DMS53 treated with DMSO at 0.1 percent for 48 hours (cell line): ENCODE measurements around the gene RASEF.

Experiments used
- DNase-seq: peaks from one replicate; lab custom pipeline; 2025; ENCODE audit not compliant: unreplicated experiment; lab: John Stamatoyannopoulos, UW

The RASEF gene

DNA sequence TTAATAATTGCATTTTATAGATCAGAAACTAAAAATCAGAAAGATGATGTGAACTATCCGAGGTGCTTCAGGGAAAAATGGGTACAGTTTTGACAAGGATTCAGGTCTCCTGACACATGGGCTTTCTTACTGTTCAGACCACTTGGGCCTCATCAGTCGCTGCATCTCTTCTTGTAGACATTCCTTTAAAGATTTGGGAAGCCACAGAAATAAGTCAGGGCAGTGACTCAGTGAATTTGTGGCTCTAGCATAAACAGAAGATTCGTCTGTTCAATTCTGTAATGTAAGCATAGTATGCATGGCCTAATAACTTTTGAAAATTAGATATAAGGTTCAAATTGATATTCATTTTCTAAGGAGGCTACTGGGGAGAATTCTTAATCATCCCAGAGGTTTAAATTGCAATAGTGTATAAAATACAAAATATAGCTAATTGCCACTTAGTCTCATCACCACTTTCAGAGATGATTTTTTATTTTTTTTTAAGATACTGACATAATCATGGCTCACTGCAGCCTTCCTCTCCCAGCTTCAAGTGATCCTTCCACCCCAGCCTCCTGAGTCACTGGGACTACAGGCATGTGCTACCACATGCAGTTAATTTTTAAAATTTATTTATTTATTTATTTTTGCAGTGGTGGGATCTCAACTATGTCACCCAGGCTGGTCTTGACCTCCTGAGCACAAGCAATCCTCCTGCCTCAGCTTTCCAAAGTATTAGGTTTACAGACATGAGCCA, 48.9 kb downstream of the RASEF start:
- no peak for DNase-seq

DNA sequence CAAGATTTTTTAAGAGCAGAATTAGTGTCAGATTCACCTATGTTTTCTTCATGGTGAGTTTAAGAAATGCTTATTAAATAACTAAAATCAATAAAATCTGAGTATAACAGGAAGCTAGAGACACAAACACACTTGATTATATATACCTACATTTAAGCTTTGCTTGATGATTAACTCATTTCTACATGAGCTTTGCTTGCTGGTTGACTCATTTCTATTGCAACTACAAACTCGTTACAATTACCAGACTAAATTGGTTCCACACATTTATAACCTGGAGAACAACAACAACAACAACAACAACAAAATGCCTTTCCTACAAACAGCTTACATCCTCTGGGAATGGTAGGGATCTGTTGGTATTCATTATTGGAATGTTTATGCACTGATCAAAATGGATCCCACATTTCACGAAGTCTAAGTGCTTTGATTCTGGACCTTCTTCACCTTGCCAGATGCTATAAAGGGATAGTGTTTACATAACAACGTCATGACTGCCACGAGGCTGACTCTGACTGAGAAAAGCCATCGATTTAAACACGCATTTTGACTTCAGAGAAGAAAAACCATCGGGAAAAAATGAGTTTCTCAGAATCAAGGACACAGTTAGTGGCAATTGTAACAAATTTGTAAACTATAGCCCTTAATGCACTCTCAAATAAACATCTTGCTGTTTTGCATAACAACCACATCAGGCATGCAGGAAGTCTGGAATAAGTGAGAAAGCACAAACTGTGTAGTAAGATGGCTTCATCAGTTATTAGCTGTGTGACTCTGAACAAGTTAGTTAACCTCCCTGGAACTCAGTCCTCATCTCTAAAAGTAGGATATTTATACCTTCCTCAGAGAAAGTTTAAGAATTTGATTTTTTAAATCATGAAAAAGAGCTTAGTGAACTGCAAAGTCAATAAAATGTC, 49.8 kb downstream of the RASEF start:
- DNase-seq, result no peak

DNA sequence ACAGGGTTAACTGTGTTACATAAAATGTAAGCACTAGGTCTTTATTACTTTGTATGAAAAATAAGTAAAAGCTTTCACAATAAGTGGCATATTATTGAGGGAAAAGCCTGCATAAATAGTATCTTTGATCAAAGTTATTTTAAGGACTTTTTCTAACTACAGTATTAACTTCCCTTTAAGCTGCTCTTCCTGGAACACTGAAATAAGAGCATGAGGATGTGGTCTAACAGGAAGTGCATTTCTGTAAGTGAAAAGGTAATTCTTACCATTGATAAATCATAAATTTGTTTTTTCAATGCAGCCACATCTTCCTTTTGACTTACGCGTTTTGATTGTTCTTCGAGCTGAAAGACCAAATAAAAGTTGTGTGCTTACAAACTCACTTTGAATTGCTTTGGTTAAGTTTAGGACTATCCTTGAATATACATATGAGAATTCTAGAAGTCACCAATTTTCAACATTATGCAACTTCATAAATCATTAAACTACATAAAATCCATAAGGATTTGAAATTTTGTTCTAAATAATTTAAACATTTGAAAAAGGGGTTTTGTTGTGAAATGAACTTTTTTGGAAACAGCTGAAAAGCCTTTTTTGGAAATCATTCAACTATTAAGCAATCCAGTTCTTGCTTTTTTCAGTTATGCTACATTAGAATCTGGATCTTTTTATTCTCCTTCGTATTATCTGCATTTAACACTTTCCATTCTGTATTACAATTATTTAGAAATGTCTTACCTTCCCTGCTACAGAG, 50.6 kb downstream of the RASEF start:
- DNase-seq, result no peak

GRCh38 chr9:83011611-83012010, 51.3 kb downstream of the RASEF start:
- DNase-seq, result no peak

DNA sequence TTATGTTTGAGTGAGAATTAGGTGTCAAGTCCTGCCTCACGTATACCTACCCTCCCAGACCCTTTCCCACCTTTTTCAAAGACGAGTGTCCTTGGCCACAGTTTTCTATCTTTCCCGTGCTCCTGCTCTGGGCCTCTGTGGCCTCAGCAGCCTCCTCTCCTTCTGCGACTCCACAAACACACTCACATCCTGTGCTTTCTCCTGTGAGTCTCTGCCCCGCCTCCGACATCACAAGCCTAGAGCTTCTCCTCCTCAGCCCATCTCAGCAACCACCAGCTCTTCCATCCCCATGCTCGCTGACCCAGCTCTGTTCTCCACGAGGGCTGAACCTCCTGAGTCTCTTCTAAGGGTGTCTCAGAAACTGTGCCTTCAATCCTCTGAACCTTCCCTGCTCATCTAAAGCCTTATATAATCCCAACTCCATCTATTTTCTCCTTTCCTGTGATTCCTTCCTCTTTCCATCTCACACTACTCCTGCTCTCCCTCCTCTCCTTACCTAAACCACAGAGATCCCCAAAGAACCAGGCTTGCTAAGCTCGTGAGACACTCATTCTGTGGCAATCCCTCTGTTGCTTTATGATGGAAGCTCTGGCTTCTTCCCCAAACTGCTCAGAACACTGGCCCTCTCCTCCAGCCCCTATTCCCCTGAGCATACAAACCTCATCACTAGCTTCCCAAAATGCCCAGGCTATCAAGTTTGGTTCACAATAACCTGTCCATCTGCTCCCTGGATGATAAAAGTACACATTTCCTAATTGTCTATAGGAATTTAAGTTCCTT, 55.2 kb downstream of the RASEF start:
- no peak for DNase-seq

GRCh38 chr9:83006378-83006777, 56.6 kb downstream of the RASEF start:
- DNase-seq, result no peak

- no peak for DNase-seq
Measured at GRCh38 chr9:83005963-83006362, 57.0 kb downstream of the RASEF start.

- no peak for DNase-seq
Measured at GRCh38 chr9:83005361-83005760, 57.6 kb downstream of the RASEF start.

- no peak for DNase-seq
Measured at GRCh38 chr9:83002329-83002728, 60.6 kb downstream of the RASEF start.

- no peak for DNase-seq
Measured at GRCh38 chr9:83000765-83001164, 62.2 kb downstream of the RASEF start.

DNA sequence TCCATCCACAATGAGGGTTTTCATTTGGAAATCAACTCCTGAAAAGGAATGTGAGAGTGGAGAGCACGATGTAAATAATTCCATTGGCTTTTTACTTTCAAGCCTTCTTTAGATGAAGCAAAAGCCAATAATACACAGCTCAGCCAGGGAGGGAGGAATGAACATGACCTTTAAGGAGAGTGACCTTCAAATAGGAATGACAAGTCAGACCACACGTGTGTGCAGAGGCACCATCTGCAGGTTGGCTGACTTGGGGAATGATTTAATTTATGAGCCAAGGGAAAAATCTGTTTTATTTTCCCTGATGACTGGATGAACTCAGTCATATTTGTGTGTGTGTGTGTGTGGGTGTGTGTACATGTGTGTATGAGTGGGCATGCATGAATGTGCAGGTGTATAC, 64.5 kb downstream of the RASEF start:
- no peak for DNase-seq

DNA sequence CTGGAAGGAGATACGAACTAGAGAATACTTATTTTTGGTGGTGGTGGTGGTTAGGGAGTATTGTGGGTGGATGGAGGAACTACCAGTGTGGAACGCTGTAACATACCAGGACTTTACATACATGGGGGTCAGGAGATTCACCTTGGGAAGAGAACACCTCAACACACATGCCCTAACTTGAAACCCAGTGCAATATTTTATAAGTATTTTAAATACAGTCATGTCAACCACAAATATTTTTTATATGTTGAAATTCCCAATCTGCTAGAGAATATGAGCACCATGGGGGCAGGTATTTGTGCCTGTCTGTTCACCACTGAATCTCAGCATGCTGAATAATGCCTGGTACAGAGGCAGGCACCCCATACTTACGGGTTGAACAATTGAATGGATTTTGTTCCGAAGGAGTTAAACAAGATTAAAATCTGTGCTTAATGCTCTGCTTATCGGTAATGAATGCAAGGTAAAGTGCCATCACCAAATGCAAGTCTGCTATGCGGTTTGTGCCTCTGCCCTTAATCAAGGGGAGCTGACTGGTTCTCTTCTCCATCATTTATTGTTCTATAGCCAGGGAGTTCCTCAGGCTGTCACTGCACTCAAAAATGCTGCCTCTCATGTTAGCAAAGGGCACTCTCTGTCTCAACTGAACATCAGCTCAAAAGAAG, 65.3 kb downstream of the RASEF start:
- no peak for DNase-seq

DNA sequence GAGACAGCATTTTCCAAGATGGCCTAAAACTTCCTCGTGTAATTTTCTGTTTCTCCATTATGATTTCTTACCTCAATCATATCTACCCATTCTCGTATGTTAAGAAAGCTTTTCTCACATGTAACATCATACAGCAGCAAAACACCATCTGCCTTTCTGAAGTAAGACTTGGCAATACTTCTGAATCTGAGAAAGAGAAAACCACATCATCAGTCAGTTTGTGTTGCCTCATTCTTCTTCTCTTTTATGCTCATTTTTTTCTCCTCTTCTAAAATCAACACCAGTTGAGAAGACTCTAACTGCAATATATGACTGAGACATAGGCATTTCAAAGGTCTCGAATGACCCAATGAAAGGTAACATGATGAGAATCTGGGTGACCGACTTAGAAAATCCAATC, 66.0 kb downstream of the RASEF start:
- DNase-seq, result no peak

- DNase-seq, result no peak
Measured at GRCh38 chr9:82993856-82994605, 68.9 kb downstream of the RASEF start.

DNA sequence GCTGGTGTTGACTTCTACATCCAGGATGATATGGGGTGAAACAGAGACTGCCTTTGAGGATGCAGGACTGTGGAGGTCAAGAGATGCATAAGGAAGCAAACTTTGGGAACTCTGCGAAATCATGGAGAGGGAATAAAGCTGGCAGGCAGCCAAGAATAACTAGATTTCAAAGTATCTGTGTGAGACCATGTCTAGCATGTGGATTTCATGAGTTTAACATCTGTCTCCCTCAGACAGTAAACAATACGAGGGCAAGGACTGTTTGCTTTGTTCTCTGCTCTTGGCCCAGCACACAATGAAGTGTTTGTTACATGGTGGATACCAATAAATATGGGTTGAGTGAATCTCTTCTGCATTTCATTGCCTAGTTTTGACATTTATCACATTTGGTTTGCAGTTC, 71.3 kb downstream of the RASEF start:
- peak; percentile 69 for DNase-seq

DNA sequence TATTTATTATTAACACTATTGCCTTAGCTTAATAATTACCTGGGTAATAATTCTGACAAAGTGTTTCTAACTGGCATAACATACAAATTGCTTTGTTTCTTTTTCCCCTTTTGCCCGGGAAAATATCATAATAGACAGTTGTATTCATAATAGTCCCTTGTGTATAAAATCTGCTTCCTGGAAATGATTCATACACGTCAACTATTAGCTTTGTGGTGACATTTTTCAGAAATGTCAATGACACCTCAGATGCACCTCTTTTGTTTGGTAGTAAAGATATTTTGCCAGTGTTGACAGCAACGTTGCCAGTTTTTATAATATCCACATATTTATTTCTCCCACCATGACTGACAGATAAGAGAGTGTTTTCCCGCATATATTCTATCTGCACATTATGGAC, 73.0 kb downstream of the RASEF start:
- no peak for DNase-seq

DNA sequence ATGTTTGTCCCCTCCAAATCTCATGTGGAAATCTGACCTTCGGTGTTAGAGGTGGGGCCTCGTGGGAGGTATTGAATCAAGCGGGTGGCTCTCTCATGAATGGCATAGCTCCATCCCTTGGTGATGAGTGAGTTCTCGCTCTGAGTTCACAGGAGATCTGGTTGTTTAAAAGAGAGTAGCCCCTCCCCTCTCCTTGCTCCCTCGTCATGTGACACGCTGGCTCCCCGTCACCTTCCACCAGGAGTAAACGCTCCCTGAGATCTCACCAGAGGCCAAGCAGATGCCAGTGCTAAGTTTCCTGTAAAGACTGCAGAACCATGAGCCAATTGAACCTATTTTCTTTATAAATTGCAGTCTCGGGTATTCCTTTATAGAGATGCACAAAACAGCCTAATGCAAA, 74.5 kb downstream of the RASEF start:
- DNase-seq, result no peak

GRCh38 chr9:82987370-82988189, 75.4 kb downstream of the RASEF start:
- no peak for DNase-seq

DNA sequence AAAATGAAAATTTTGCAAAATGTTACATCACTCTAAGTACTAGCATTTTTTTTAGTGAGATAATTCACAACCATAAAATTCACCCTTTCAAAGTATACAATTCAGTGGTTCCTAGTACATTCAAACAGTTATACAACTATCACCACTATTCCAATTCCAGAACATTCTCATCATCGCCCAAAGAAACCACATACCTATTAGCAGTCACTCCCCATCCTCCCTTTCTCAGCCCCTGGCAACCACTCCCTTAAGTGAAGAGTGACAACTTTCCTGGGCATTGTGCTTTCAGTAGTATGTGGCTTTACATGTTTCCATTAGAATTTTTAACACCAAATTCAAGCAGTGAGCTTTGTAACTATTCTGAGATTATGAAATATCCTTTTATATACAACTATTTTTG, 81.4 kb downstream of the RASEF start:
- DNase-seq, result no peak
